H1 (cell line): Measurements from ENCODE around the gene TRAF3.

ENCODE experiments used
- CEBPB ChIP-seq: IDR thresholded peaks from 2 replicates; pipeline ENCODE4 v1.6.1; 2012; ENCODE audit warnings: low read depth, low read length
- KDM5A ChIP-seq: fragments of 200-600 bp; IDR thresholded peaks from 2 replicates; pipeline ENCODE4 v1.7.1; 2012; ENCODE audit warnings: mild to moderate bottlenecking, low read length, inconsistent platforms, mixed read lengths
- RFX5 ChIP-seq: IDR thresholded peaks from 2 replicates; pipeline ENCODE4 v1.6.1; 2011; ENCODE audit warnings: low read depth, low read length, improper control_type of control experiment, borderline replicate concordance
- SP1 ChIP-seq: IDR thresholded peaks from 2 replicates; pipeline ENCODE4 v1.6.1; 2011; ENCODE audit warnings: low read depth, low read length
- SP2 ChIP-seq: IDR thresholded peaks from 2 replicates; pipeline ENCODE4 v1.6.1; 2012; ENCODE audit warnings: mild to moderate bottlenecking, low read length, inconsistent platforms
- SUZ12 ChIP-seq: fragments of 200-600 bp; sonication (generic); IDR thresholded peaks from 2 replicates; pipeline ENCODE4 v1.6.1; 2012; ENCODE audit warnings: mild to moderate bottlenecking, inconsistent platforms, low read length, moderate library complexity, mixed read lengths
- TBP ChIP-seq: IDR thresholded peaks from 2 replicates; pipeline ENCODE4 v1.6.1; 2011; ENCODE audit warnings: low read depth, low read length, improper control_type of control experiment
- YY1 ChIP-seq: IDR thresholded peaks from 2 replicates; pipeline ENCODE4 v1.6.1; 2011; ENCODE audit warnings: low read depth, mild to moderate bottlenecking, low read length
- ZNF274 ChIP-seq: IDR thresholded peaks from 2 replicates; pipeline ENCODE4 v1.7.0; 2012; ENCODE audit warnings: low read length, borderline replicate concordance; ENCODE audit errors: extremely low read depth
- TF ChIP-seq, protein P1 (sequence below): IDR thresholded peaks from 2 replicates; pipeline ENCODE4 v1.6.1; 2011; ENCODE audit warnings: low read length, improper control_type of control experiment
- TF ChIP-seq, protein P2 (sequence below), 3 experiments: IDR thresholded peaks; 1 replicate in 2 of 3; 2 replicates in 1 of 3; pipeline versions ENCODE4 v1.5.1 to v1.6.1; 2011; ENCODE audit warnings: low read length in 3 of 3, mild to moderate bottlenecking in 3 of 3, inconsistent platforms in 2 of 3, low read depth in 1 of 3, moderate library complexity in 1 of 3; ENCODE audit not compliant: insufficient read depth in 1 of 3; ENCODE audit errors: control extremely low read depth in 1 of 3
- TF ChIP-seq, protein P3 (sequence below): IDR thresholded peaks from 2 replicates; pipeline ENCODE4 v1.6.1; 2012; ENCODE audit warnings: low read length, inconsistent platforms
- TF ChIP-seq, protein P4 (sequence below): IDR thresholded peaks from 2 replicates; pipeline ENCODE4 v1.6.1; 2012; ENCODE audit warnings: inconsistent platforms

DNA sequence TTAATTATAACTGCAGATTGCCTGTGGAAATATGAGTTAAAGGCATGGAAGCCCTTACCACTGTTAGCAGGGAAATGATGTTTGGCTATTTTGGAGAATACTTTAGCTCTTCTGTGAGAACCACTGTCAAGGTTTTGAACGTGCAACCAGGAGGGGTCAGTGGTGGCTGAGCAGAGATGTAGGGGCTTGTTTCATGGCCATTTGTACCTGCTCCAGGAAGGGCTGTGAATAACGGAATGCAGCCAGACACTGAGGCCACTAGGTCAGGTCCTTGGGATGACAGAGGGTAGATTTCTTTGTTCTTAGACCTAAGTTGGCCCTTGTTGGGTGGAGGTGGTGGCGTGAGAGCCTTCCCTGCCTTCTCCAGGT, 8.3 kb downstream of the TRAF3 start:
- TF ChIP-seq ZNF274, result no peak
- TF ChIP-seq, protein P1, sequence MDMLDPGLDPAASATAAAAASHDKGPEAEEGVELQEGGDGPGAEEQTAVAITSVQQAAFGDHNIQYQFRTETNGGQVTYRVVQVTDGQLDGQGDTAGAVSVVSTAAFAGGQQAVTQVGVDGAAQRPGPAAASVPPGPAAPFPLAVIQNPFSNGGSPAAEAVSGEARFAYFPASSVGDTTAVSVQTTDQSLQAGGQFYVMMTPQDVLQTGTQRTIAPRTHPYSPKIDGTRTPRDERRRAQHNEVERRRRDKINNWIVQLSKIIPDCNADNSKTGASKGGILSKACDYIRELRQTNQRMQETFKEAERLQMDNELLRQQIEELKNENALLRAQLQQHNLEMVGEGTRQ, result no peak
- TF ChIP-seq, protein P2, sequence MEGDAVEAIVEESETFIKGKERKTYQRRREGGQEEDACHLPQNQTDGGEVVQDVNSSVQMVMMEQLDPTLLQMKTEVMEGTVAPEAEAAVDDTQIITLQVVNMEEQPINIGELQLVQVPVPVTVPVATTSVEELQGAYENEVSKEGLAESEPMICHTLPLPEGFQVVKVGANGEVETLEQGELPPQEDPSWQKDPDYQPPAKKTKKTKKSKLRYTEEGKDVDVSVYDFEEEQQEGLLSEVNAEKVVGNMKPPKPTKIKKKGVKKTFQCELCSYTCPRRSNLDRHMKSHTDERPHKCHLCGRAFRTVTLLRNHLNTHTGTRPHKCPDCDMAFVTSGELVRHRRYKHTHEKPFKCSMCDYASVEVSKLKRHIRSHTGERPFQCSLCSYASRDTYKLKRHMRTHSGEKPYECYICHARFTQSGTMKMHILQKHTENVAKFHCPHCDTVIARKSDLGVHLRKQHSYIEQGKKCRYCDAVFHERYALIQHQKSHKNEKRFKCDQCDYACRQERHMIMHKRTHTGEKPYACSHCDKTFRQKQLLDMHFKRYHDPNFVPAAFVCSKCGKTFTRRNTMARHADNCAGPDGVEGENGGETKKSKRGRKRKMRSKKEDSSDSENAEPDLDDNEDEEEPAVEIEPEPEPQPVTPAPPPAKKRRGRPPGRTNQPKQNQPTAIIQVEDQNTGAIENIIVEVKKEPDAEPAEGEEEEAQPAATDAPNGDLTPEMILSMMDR (IDR thresholded peaks at IDR 0.05; ENCODE audit: control extremely low read depth in 1 of 3, insufficient read depth in 1 of 3, low read depth in 1 of 3, low read length in 3 of 3), result peak; percentile 29 to 50 (median 36)
- TF ChIP-seq, protein P3, sequence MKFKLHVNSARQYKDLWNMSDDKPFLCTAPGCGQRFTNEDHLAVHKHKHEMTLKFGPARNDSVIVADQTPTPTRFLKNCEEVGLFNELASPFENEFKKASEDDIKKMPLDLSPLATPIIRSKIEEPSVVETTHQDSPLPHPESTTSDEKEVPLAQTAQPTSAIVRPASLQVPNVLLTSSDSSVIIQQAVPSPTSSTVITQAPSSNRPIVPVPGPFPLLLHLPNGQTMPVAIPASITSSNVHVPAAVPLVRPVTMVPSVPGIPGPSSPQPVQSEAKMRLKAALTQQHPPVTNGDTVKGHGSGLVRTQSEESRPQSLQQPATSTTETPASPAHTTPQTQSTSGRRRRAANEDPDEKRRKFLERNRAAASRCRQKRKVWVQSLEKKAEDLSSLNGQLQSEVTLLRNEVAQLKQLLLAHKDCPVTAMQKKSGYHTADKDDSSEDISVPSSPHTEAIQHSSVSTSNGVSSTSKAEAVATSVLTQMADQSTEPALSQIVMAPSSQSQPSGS, result no peak
- no peak for TF ChIP-seq SP1
- no peak for TF ChIP-seq TBP
- TF ChIP-seq SP2, result no peak
- no peak for TF ChIP-seq YY1
- TF ChIP-seq KDM5A, result no peak
- no peak for TF ChIP-seq CEBPB
- no peak for TF ChIP-seq RFX5
- TF ChIP-seq, protein P4, sequence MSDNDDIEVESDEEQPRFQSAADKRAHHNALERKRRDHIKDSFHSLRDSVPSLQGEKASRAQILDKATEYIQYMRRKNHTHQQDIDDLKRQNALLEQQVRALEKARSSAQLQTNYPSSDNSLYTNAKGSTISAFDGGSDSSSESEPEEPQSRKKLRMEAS, result no peak
- no peak for TF ChIP-seq SUZ12
